Panc1 (cell line): Measurements from ENCODE around the gene SLC4A1. TPM values are rescaled to one million over a fixed set of nuclear protein-coding genes. Genes with fewer than 3 reads are reported as not detected.

Experiments
- microRNA-seq: library from miRNA; unstranded; fragments of <30 nt; microRNA quantifications from one replicate; pipeline ENCODE4 v1.1.0, GENCODE V29; 2020; ENCODE audit not compliant: unreplicated experiment
- total RNA-seq: library from RNA; stranded (reverse); gene quantifications from one replicate; pipeline ENCODE4 v1.2.1, GENCODE V29; 2021; ENCODE audit not compliant: unreplicated experiment

SLC4A1 gene
- total RNA-seq, 1 experiment from 2014 or later, result not detected

Small RNA genes lying within 50 kb of the gene (microRNA-seq; reads per million reads assigned to microRNA genes)
- not detected for gene MIR6782

Other genes starting within 250 kb of the SLC4A1 start
- gene LSM12, start 201.5 kb downstream of the SLC4A1 start, total RNA-seq, result 73.0 TPM
- gene G6PC3, start 197.4 kb downstream of the SLC4A1 start, total RNA-seq, result 42.7 TPM
- 11.5 TPM for gene HDAC5, start 144.5 kb downstream of the SLC4A1 start, total RNA-seq
- gene HROB, start 126.2 kb downstream of the SLC4A1 start, total RNA-seq, result 7.8 TPM
- not detected for gene ASB16, start 97.4 kb downstream of the SLC4A1 start, total RNA-seq
- 30.7 TPM for gene TMUB2, start 81.2 kb downstream of the SLC4A1 start, total RNA-seq
- 69.8 TPM for gene ATXN7L3, start 68.3 kb downstream of the SLC4A1 start, total RNA-seq
- gene UBTF, start 48.5 kb downstream of the SLC4A1 start, total RNA-seq, result 116 TPM
- 3.6 TPM for gene RUNDC3A, start 40.5 kb upstream of the SLC4A1 start, total RNA-seq
- gene SLC25A39, start 56.7 kb upstream of the SLC4A1 start, total RNA-seq, result 138 TPM
- gene GRN, start 77.2 kb upstream of the SLC4A1 start, total RNA-seq, result 304 TPM
- gene FAM171A2, start 95.7 kb upstream of the SLC4A1 start, total RNA-seq, result 7.6 TPM
- 2.4 TPM for gene ITGA2B, start 121.5 kb upstream of the SLC4A1 start, total RNA-seq
- gene GPATCH8, start 235.3 kb upstream of the SLC4A1 start, total RNA-seq, result 30.8 TPM